ENCODE results near the gene GARIN1A.
"Not testable (repeated sequence)": the region's sequence is repeated elsewhere in the genome, so short reads cannot be mapped to it uniquely, and the experiment has no call there.

The GARIN1A gene

GRCh38 chr7:128671992-128672391 lies at the start of gene GARIN1A:
Gene GARIN1A, plus strand, starts transcription at chr7:128672292. Its CDS starts 106 bp downstream, at chr7:128672398.
- DNase-seq (ENCODE audit: low read depth), result no peak
- no peak within 1 kb of the TSS for H3K4me3 ChIP-seq (ENCODE audit: low read length)
- TF ChIP-seq, protein P1, sequence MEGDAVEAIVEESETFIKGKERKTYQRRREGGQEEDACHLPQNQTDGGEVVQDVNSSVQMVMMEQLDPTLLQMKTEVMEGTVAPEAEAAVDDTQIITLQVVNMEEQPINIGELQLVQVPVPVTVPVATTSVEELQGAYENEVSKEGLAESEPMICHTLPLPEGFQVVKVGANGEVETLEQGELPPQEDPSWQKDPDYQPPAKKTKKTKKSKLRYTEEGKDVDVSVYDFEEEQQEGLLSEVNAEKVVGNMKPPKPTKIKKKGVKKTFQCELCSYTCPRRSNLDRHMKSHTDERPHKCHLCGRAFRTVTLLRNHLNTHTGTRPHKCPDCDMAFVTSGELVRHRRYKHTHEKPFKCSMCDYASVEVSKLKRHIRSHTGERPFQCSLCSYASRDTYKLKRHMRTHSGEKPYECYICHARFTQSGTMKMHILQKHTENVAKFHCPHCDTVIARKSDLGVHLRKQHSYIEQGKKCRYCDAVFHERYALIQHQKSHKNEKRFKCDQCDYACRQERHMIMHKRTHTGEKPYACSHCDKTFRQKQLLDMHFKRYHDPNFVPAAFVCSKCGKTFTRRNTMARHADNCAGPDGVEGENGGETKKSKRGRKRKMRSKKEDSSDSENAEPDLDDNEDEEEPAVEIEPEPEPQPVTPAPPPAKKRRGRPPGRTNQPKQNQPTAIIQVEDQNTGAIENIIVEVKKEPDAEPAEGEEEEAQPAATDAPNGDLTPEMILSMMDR (conservative IDR thresholded peaks at IDR 0.05; ENCODE audit: low read depth, low read length), result no peak

- not testable (repeated sequence) for H3K4me3 ChIP-seq (ENCODE audit: low read length); DNase-seq (ENCODE audit: low read depth)
Measured at GRCh38 chr7:128627124-128627523, 45.0 kb upstream of the GARIN1A start.

GRCh38 chr7:128633915-128634314 lies 38.2 kb upstream of the GARIN1A start:
- not testable (repeated sequence) for H3K4me3 ChIP-seq (ENCODE audit: low read length); DNase-seq (ENCODE audit: low read depth)

DNA sequence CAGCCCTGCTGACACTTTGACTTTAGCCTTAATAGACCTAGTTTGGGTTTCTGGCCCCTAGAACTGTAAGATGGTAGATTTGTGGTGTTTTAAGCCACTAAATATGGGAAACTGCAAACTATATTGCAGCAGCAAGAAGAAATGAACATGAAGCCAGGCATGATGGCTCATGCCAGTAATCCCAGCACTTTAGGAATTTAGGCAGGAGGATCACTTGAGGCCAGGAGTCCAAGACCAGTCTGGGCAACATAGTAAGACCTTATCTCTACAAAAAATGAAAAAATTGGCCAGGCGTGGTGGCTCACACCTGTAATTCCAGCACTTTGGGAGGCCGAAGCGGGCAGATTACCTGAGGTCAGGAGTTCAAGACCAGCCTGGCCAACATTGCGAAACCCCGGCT lies 26.9 kb upstream of the GARIN1A start:
- DNase-seq (ENCODE audit: low read depth); H3K4me3 ChIP-seq (ENCODE audit: low read length): not testable (repeated sequence)

- DNase-seq (ENCODE audit: low read depth); H3K4me3 ChIP-seq (ENCODE audit: low read length): not testable (repeated sequence)
Measured at GRCh38 chr7:128645844-128646243, 26.2 kb upstream of the GARIN1A start.

- DNase-seq (ENCODE audit: low read depth); H3K4me3 ChIP-seq (ENCODE audit: low read length): not testable (repeated sequence)
Measured at GRCh38 chr7:128646877-128647276, 25.2 kb upstream of the GARIN1A start.

DNA sequence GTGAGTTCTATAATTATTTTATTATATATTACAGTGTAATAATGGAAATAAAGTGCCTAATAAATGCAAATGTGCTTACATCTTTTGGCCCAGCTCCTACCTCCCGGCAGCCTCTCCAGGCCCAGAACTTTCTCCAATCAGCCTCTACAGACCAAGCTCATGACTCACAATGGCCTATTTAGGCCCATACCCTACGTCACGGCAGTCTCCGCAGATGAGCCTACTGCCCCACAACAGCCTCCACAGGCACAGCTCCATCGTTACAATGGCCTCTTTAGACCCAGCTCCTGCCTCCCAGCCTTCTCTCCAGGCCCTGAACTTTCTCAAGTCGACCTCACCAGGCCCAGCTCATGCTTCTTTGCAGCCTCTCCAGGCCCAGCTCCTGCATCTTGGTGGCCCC lies 21.0 kb upstream of the GARIN1A start:
- not testable (repeated sequence) for DNase-seq (ENCODE audit: low read depth); H3K4me3 ChIP-seq (ENCODE audit: low read length)

DNA sequence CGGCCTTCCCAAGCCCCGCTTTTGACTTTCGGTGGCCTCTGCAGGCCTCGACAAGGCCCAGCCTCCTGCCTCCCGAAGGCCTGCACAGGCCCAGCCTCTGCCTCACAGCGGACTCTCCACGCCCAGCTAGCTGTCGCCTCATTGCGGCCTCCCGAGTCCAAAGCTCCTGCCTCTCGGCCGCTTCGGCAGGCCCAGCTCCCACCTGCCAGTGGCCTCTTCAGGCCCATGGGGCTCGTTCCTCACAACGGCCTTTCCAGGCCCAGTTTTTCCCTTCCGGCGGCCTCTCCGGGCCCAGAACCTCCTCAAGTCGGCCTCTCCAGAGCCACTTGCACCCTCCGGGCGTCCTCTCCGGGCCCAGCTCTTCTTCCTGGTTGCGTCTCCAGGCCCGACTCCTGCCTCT lies 19.5 kb upstream of the GARIN1A start:
- H3K4me3 ChIP-seq (ENCODE audit: low read length); DNase-seq (ENCODE audit: low read depth): not testable (repeated sequence)

DNA sequence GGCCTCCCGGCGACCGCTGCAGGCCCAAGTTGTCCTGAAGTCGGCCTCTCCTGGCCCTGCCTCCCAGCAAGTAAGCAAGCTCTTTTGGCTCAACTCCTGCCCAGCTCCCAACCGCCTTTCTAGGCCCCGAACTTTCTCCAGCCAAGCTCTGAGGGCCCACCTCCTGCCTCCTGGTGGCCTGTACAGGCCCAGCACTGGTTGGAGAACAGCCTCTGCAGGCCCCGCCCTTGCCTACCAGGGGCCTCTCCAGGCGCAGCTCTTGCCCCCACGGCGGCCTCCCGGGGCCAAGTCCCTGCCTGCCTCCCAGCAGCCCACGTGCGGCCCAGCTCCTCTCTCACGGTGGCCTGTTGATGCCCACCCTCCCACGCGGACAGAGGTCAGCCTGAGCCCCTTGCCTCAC lies 18.9 kb upstream of the GARIN1A start:
- not testable (repeated sequence) for H3K4me3 ChIP-seq (ENCODE audit: low read length); DNase-seq (ENCODE audit: low read depth)

DNA sequence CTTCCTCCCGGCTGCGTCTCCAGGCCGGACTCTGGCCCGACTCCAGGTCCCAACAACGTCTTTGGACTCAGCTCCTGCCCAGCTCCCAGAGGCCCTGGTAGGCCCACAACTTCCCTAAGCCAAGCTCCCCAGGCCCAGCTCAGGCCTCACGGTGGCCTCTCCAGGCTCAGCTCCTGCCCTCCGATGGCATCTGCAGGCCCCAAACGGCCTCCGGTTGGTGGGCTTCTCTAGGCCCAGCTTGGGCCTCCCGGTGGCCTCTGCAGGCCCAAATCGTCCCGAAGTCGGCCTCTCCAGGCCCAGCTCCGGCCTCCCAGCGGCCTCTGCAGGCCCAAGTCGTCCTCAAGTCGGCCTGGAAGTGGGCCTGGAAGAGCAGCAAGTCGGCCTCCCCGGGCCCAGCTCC lies 18.0 kb upstream of the GARIN1A start:
- DNase-seq (ENCODE audit: low read depth); H3K4me3 ChIP-seq (ENCODE audit: low read length): not testable (repeated sequence)

- H3K4me3 ChIP-seq (ENCODE audit: low read length); DNase-seq (ENCODE audit: low read depth): not testable (repeated sequence)
Measured at GRCh38 chr7:128654501-128654900, 17.6 kb upstream of the GARIN1A start.

DNA sequence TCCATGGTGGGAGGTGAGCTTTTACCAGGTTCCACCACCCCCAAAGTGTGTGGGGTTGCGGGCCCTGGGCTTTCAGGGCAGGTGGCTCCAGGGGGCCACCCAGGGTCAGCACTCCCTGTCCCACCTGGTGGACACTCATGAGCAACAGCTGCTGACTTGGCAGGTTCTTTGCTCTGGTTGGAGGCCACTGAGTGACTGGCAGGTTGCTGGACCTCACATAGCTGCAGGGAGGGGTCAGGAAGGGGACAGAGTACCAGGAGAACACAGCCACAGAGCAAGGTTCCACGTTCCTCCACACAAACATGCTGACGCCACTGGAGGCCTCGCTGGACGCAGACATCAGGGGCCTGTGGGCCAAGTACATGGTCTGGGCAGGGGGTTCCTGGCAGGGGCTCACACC lies 13.7 kb upstream of the GARIN1A start:
- DNase-seq (ENCODE audit: low read depth); H3K4me3 ChIP-seq (ENCODE audit: low read length): not testable (repeated sequence)

DNA sequence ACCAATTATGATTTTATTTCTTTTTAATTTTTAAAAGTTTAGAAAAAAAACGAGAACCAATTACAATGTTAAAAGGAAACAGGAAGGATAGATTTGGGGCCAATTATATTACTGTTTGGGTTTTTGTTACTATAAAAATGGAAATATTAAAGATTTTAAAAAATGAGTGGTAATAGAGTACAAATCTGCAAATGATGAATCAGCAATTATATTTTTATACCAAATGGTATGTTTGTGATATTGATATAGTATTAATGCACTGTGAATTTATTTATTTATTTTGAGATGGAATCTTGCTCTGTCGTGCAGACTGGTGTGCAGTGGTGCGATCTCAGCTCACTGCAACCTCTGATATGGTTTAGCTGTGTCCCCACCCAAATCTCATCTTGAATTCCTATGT lies 11.5 kb upstream of the GARIN1A start:
- TF ChIP-seq, protein P1 (conservative IDR thresholded peaks at IDR 0.05; ENCODE audit: low read depth, low read length), result no peak
- no peak for DNase-seq (ENCODE audit: low read depth)
- H3K4me3 ChIP-seq (ENCODE audit: low read length), result no peak overlapping the region

DNA sequence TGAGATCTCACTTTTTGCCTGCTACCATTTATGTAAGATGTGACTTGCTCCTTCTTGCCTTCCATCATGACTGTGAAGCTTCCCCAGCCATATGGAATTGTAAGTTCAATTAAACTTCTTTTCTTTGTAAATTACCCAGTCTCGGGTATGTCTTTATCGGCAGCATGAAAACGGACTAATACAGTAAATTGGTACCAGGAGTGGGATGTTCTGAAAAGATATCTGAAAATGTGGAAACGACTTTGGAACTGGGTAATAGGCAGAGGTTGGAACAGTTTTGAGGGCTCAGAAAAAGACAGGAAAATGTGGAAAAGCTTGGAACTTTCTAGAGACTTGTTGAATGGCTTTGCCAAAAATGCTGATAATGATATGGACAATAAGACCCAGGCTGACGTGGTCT lies 10.6 kb upstream of the GARIN1A start:
- no peak for DNase-seq (ENCODE audit: low read depth)
- TF ChIP-seq, protein P1 (conservative IDR thresholded peaks at IDR 0.05; ENCODE audit: low read depth, low read length), result no peak

More for the DNA sequence above, 10.6 kb upstream of the GARIN1A start:
- H3K4me3 ChIP-seq (ENCODE audit: low read length), result no peak overlapping the region
